ENCODE results near the gene CCNL1. TPM values are rescaled to one million over a fixed set of nuclear protein-coding genes. Genes with fewer than 3 reads are reported as not detected.
A peak's percentile ranks its signal among the peaks of the same experiment; 100 is the strongest.

The CCNL1 gene
- total RNA-seq, 1 donor from 2014 or later: 133 TPM

DNA sequence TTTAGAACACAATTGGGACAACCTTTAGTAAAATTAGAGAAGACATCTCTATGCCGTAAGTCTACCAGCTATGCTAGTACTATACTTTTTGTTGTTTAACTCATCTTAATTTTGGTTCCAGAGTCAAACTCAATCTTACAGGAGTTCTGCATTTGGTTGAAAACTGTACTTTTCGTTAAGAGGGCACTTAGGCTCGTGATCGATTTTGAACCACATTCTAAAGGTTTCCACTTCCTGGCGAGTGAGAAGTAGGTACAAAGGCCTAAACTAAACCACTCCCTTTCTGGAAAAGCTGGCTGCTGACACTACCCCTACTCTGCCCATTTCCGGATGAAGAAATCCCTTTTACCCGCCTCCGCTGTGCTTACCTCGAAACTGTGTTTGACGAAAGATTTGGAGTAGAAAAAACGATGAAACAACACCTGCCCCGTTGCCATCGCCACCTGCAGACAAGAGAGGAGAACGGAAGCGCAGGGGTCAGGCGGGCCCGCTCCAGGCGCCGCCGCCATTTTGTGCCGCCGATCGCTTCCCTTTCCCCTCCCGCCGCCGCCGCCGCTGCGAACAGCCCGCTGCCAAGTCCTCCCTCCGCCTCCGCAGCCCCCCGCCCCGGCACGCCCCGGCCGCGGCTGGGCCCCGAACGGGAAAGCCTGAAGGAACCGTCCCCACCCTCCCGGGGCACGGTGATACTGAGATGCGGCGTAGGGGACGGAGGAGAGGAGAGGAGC is 748 bp downstream of the CCNL1 start:
- Histone ChIP-seq H3K27ac (peak overlapping the region; percentile 100), H3K9me3 (no peaks in the 10 kb centered on the region), H3K36me3 (peaks cover 47% of the 10 kb centered on the region), H3K4me3 (peak overlapping the region; percentile 83), H3K27me3 (ENCODE audit: low read depth) (no peaks in the 10 kb centered on the region), H3K4me1 (peaks cover 60% of the 10 kb centered on the region)
- TF ChIP-seq, protein P1, sequence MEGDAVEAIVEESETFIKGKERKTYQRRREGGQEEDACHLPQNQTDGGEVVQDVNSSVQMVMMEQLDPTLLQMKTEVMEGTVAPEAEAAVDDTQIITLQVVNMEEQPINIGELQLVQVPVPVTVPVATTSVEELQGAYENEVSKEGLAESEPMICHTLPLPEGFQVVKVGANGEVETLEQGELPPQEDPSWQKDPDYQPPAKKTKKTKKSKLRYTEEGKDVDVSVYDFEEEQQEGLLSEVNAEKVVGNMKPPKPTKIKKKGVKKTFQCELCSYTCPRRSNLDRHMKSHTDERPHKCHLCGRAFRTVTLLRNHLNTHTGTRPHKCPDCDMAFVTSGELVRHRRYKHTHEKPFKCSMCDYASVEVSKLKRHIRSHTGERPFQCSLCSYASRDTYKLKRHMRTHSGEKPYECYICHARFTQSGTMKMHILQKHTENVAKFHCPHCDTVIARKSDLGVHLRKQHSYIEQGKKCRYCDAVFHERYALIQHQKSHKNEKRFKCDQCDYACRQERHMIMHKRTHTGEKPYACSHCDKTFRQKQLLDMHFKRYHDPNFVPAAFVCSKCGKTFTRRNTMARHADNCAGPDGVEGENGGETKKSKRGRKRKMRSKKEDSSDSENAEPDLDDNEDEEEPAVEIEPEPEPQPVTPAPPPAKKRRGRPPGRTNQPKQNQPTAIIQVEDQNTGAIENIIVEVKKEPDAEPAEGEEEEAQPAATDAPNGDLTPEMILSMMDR (IDR thresholded peaks at IDR 0.05): peak; percentile 26
- intact Hi-C loops (cut with DNase I): no loop called here
- ATAC-seq: peak; percentile 78
- DNase-seq: peak; percentile 83

DNA sequence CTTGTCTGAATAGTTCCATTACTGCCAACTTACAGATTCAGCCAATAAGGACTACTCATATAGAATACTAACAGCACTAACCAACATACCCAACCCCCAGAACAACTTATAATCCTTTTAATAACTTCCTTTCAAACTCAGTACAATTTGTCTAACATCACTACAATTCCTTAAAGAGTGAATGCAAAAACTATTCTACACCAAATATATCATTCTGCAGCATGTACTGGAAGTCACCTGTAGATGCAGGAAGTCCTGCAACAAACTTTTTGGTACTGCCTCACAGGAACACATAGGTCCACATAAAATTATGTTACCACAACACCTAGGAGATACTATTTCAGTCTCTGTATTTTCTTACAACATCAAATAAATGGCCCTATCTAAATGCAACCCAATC is 2.1 kb downstream of the CCNL1 start:
- no peak for DNase-seq
- Histone ChIP-seq H3K9me3 (no peaks in the 10 kb centered on the region), H3K4me1 (peaks cover 71% of the 10 kb centered on the region), H3K27ac (peak overlapping the region; percentile 100), H3K27me3 (ENCODE audit: low read depth) (no peaks in the 10 kb centered on the region), H3K4me3 (peak overlapping the region; percentile 83), H3K36me3 (peaks cover 61% of the 10 kb centered on the region)
- intact Hi-C loops (cut with DNase I): no loop called here
- TF ChIP-seq, protein P1 (IDR thresholded peaks at IDR 0.05): no peak
- ATAC-seq: no peak

DNA sequence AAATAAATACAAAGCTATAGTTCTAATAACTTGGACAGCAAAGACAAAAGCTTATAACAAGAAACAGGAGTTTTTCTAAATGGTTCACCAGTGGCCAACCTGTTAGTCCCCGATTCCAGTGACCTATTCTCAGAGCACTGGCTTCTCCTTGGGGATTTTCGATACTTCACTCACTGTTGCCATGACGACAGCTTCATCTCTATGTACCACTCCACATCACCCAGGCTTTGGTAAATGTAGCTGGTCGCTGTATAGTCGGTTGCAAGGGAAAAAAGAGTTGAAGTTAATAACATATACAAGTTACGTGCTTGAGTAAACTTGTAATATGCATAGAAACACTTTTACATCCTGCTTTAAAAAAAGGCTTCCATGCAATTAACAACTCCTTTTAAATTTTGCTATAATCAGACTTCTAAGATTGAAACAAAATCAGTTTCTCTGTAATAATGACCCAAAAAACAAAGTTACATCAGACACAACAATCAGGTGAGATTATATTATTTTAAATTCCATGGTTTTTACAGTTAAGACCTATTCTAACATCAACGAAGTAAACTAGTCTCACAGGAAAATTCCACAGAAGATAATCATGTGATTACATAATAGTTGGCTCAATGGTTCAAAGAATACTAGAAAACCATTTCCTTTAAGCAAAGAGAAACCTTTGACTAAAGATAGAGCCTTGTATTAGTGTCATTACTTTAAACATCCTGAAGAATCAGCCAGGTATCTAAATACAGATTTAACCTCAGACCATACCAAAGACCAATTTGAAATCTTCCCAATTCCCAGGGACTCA is 2.9 kb downstream of the CCNL1 start:
- Histone ChIP-seq H3K27ac (no peak overlapping the region), H3K36me3 (peaks cover 69% of the 10 kb centered on the region), H3K4me1 (peaks cover 77% of the 10 kb centered on the region), H3K9me3 (no peaks in the 10 kb centered on the region), H3K4me3 (peak overlapping the region; percentile 83), H3K27me3 (ENCODE audit: low read depth) (no peaks in the 10 kb centered on the region)
- intact Hi-C loops (cut with DNase I): no loop called here
- TF ChIP-seq, protein P1 (IDR thresholded peaks at IDR 0.05): no peak
- no peak for ATAC-seq
- DNase-seq: no peak

DNA sequence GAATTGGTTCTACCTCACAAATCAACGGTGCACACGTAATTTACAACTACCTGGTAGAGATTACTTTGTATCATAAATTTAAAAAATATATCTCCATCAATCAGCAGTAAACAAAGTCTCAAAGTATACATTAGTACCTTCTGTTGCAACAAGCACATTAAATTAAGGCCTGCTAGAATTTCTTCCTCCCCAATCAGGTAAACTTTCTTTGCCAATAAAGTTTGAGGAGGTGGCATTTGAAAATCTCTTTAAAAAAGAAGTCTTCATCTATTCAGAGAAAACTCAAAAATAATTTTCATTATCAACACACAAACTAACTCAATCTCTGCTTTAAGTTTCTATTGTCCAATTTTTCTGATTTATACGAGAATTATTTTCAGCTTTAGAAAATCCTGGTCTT is 4.4 kb downstream of the CCNL1 start:
- Histone ChIP-seq H3K27me3 (ENCODE audit: low read depth) (no peaks in the 10 kb centered on the region), H3K4me1 (peaks cover 71% of the 10 kb centered on the region), H3K4me3 (peak overlapping the region; percentile 83), H3K36me3 (peaks cover 83% of the 10 kb centered on the region), H3K9me3 (no peaks in the 10 kb centered on the region), H3K27ac (no peak overlapping the region)
- TF ChIP-seq, protein P1 (IDR thresholded peaks at IDR 0.05): no peak
- no peak for ATAC-seq
- DNase-seq: no peak
- intact Hi-C loops (cut with DNase I): no loop called here

DNA sequence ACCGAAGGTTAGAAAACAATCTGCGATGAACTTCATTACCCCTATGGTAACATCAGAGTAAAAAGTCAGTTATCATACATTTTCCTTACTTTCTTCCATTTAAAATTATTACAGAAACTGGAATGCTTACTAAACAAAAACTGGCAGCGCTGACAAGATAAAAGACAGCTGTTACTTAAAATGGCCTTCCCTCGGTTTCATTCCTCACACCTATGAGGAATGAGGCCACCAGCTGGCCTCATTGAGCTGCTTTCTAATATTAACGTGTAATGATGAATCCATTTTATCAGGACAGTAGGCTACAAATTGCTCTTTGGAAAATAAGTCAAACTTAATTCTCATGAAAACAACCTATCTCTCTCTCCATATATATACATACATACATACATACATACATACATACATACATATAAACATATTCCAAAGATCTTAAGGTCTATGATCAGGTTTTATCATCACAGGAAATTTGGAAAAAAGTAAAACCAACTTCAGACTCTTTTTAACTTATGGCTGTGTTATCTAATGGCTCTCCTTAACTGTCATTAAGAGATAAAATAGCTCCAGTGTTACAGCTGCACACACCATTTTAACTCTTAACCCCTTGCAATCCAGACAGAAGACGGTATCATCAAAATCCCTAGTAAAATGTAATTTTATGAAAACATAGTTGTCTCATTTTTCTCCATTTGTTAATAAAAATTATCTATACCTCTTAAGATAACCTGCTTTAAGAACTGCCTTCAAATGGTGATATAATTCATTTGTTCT is 5.2 kb downstream of the CCNL1 start:
- Histone ChIP-seq H3K27ac (no peak overlapping the region), H3K36me3 (peaks cover 92% of the 10 kb centered on the region), H3K9me3 (no peaks in the 10 kb centered on the region), H3K4me1 (peaks cover 71% of the 10 kb centered on the region), H3K4me3 (peak overlapping the region; percentile 83), H3K27me3 (ENCODE audit: low read depth) (no peaks in the 10 kb centered on the region)
- intact Hi-C loops (cut with DNase I): no loop called here
- DNase-seq (no peak), ATAC-seq (no peak)
- TF ChIP-seq, protein P1 (IDR thresholded peaks at IDR 0.05): no peak

All from lower lobe of right lung (tissue), 2 donors.